CD14-positive monocyte (primary cell): Measurements from ENCODE around the gene TRPC1. TPM values are rescaled to one million over a fixed set of nuclear protein-coding genes. Genes with fewer than 3 reads are reported as not detected.

Experiments
- DNase-seq, 3 donors: peaks; one replicate each; pipeline ENCODE4 v3.0.0-alpha.2; 2011 to 2022
- H2AFZ ChIP-seq: 2 replicates; pipeline ENCODE4 v1.6.0; 2012; ENCODE audit warnings: mild to moderate bottlenecking, low read depth, low read length, inconsistent platforms; ENCODE audit not compliant: insufficient read depth, poor library complexity, severe bottlenecking
- H3K27ac ChIP-seq, 2 donors: 1 replicate in 1 of 2; 2 replicates in 1 of 2; pipeline ENCODE4 v1.5.1; 2012 to 2013; ENCODE audit warnings: low read length in 2 of 2, control low read depth in 1 of 2, inconsistent platforms in 1 of 2, low read depth in 1 of 2, mild to moderate bottlenecking in 1 of 2
- H3K27me3 ChIP-seq, 2 donors: one replicate each; pipeline versions ENCODE4 v1.6.0 to v1.6.1; 2011 to 2013; ENCODE audit warnings: low read length in 2 of 2; ENCODE audit not compliant: control insufficient read depth in 2 of 2, insufficient read depth in 2 of 2
- H3K36me3 ChIP-seq, 2 donors: replicated peaks in 1 of 2; 1 replicate in 1 of 2; 2 replicates in 1 of 2; pipeline versions ENCODE4 v1.5.1 to v1.6.1; 2012 to 2013; ENCODE audit warnings: low read length in 2 of 2, control low read depth in 1 of 2, inconsistent platforms in 1 of 2, mild to moderate bottlenecking in 1 of 2; ENCODE audit not compliant: insufficient read depth in 2 of 2, control insufficient read depth in 1 of 2
- H3K4me1 ChIP-seq, 2 donors: 1 replicate in 1 of 2; 2 replicates in 1 of 2; pipeline versions ENCODE4 v1.5.1 to v1.6.1; 2012 to 2013; ENCODE audit warnings: low read length in 2 of 2, control low read depth in 1 of 2, inconsistent platforms in 1 of 2, mild to moderate bottlenecking in 1 of 2, moderate library complexity in 1 of 2; ENCODE audit not compliant: insufficient read depth in 2 of 2, control insufficient read depth in 1 of 2
- H3K4me2 ChIP-seq: replicated peaks from 2 replicates; pipeline ENCODE3; 2012; ENCODE audit warnings: low read length, moderate library complexity, mild to moderate bottlenecking; ENCODE audit not compliant: poor library complexity, severe bottlenecking; ENCODE audit errors: extremely low read depth
- H3K4me3 ChIP-seq, 3 experiments: fragments of 200-600 bp in 1 of 3; sonication (generic) in 1 of 3; replicated peaks in 1 of 3; 1 replicate in 2 of 3; 2 replicates in 1 of 3; pipeline ENCODE4 v1.5.1; 2011 to 2013; ENCODE audit warnings: low read length in 3 of 3, mild to moderate bottlenecking in 3 of 3, control low read depth in 2 of 3, low read depth in 2 of 3, inconsistent platforms in 1 of 3, moderate library complexity in 1 of 3
- H3K79me2 ChIP-seq: 2 replicates; pipeline ENCODE4 v1.6.0; 2012; ENCODE audit warnings: mild to moderate bottlenecking, control low read depth, inconsistent platforms, low read length, moderate library complexity; ENCODE audit not compliant: insufficient read depth
- H3K9ac ChIP-seq: 2 replicates; pipeline ENCODE4 v1.6.0; 2017; ENCODE audit warnings: low read length, mild to moderate bottlenecking; ENCODE audit not compliant: insufficient read depth, poor library complexity, severe bottlenecking
- H3K9me3 ChIP-seq, 2 donors: replicated peaks in 1 of 2; 1 replicate in 1 of 2; 2 replicates in 1 of 2; pipeline versions ENCODE4 v1.5.1 to v1.6.1; 2012 to 2013; ENCODE audit warnings: low read length in 2 of 2, control low read depth in 1 of 2; ENCODE audit not compliant: control insufficient read depth in 1 of 2, insufficient read depth in 1 of 2
- H4K20me1 ChIP-seq: 2 replicates; pipeline ENCODE4 v1.6.0; 2012; ENCODE audit warnings: mild to moderate bottlenecking, low read length, control low read depth, moderate library complexity; ENCODE audit not compliant: insufficient read depth
- H3K27ac Mint-ChIP-seq, 7 donors: one replicate each; pipeline ENCODE4 v1.8.0; 2020; ENCODE audit warnings: mild to moderate bottlenecking in 7 of 7, mixed read lengths in 7 of 7, moderate library complexity in 6 of 7, inconsistent platforms in 2 of 7
- H3K27me3 Mint-ChIP-seq, 3 donors: one replicate each; pipeline ENCODE4 v1.8.0; 2021 to 2022; ENCODE audit warnings: low read depth in 3 of 3, mild to moderate bottlenecking in 3 of 3, mixed read lengths in 3 of 3, moderate library complexity in 3 of 3, inconsistent platforms in 1 of 3
- H3K36me3 Mint-ChIP-seq, 2 donors: one replicate each; pipeline ENCODE4 v1.8.0; 2020; ENCODE audit warnings: mixed read lengths in 2 of 2, inconsistent platforms in 1 of 2, mild to moderate bottlenecking in 1 of 2
- H3K4me1 Mint-ChIP-seq: one replicate; pipeline ENCODE4 v1.8.0; 2020; ENCODE audit warnings: mild to moderate bottlenecking, mixed read lengths
- H3K4me3 Mint-ChIP-seq, 2 donors: one replicate each; pipeline ENCODE4 v1.8.0; 2020; ENCODE audit warnings: mild to moderate bottlenecking in 2 of 2, mixed read lengths in 2 of 2, moderate library complexity in 1 of 2
- H3K9me3 Mint-ChIP-seq, 7 donors: one replicate each; pipeline ENCODE4 v1.8.0; 2020 to 2022; ENCODE audit warnings: mixed read lengths in 7 of 7, mild to moderate bottlenecking in 6 of 7, moderate library complexity in 6 of 7, inconsistent platforms in 2 of 7
- CTCF ChIP-seq: fragments of 200-600 bp; IDR thresholded peaks from one replicate; pipeline ENCODE4 v1.8.0; 2022; ENCODE audit warnings: antibody characterized with exemption, mild to moderate bottlenecking
- intact Hi-C, 2 donors: fragments of 100-400 bp; cut with micrococcal nuclease; formaldehyde crosslinking; loops; one replicate each; pipeline versions ENCODE4 v1.15.0 to v1.15.1; 2023
- polyA plus RNA-seq, 3 donors: library from polyadenylated mRNA; depleted of rRNA in 1 of 3; unstranded in 2 of 3; stranded (reverse) in 1 of 3; fragments of 300-500 nt in 2 of 3; fragments of >200 nt in 1 of 3; fragmentation: Illumina TruSeq in 2 of 3; gene quantifications; 1 replicate in 2 of 3; 2 replicates in 1 of 3; pipeline ENCODE4 v1.2.3, GENCODE V29; 2012 to 2021

Gene TRPC1
- polyA plus RNA-seq, 3 donors = 0.01 TPM; not detected in 2

GRCh38 chr3:142768338-142768737 is 44.5 kb downstream of the TRPC1 start:
- Mint-ChIP-seq H3K4me1 (no peaks in the 10 kb centered on the region), H3K36me3 (no peaks in the 10 kb centered on the region), H3K9me3 (peaks cover 0 to 8% (median 4%) of the 10 kb centered on the region in 7 donors), H3K4me3 (no peak overlapping the region), H3K27me3 (peaks cover 0 to 1% (median 0%) of the 10 kb centered on the region in 3 donors), H3K27ac (no peak overlapping the region)
- H3K9ac ChIP-seq = no peak overlapping the region
- DNase-seq = no peak
- H3K4me3 ChIP-seq = no peak overlapping the region
- H3K4me2 ChIP-seq = no peak overlapping the region
- no peak overlapping the region for H2AFZ ChIP-seq
- no peaks in the 10 kb centered on the region for H3K27me3 ChIP-seq
- no peak for TF ChIP-seq CTCF
- H4K20me1 ChIP-seq = no peaks in the 10 kb centered on the region
- no peaks in the 10 kb centered on the region for H3K36me3 ChIP-seq
- H3K4me1 ChIP-seq = no peaks in the 10 kb centered on the region
- H3K79me2 ChIP-seq = no peaks in the 10 kb centered on the region
- intact Hi-C loops = no loop called here
- H3K27ac ChIP-seq = no peak overlapping the region
- no peaks in the 10 kb centered on the region for H3K9me3 ChIP-seq

GRCh38 chr3:142777927-142778326 is 54.1 kb downstream of the TRPC1 start:
- no peaks in the 10 kb centered on the region for H3K4me1 ChIP-seq
- intact Hi-C loops = no loop called here
- no peak overlapping the region for H3K4me3 ChIP-seq
- no peaks in the 10 kb centered on the region for H3K36me3 ChIP-seq
- H2AFZ ChIP-seq = no peak overlapping the region
- H3K79me2 ChIP-seq = no peaks in the 10 kb centered on the region
- Mint-ChIP-seq H3K36me3 (no peaks in the 10 kb centered on the region), H3K27ac (no peak overlapping the region), H3K27me3 (no peaks in the 10 kb centered on the region), H3K4me1 (no peaks in the 10 kb centered on the region), H3K4me3 (no peak overlapping the region), H3K9me3 (peaks cover 0 to 7% (median 0%) of the 10 kb centered on the region in 7 donors)
- H3K4me2 ChIP-seq = no peak overlapping the region
- no peaks in the 10 kb centered on the region for H3K27me3 ChIP-seq
- H3K27ac ChIP-seq = no peak overlapping the region
- H3K9me3 ChIP-seq = peaks cover 0 to 4% of the 10 kb centered on the region in 2 donors
- no peak overlapping the region for H3K9ac ChIP-seq
- no peak for DNase-seq
- H4K20me1 ChIP-seq = no peaks in the 10 kb centered on the region
- no peak for TF ChIP-seq CTCF
